HEK293T (cell line): Measurements from ENCODE around the gene DCBLD2.

Experiments used
- ARNT ChIP-seq: fragments of 450-650 bp; IDR thresholded peaks from 2 replicates; pipeline ENCODE4 v1.6.1; 2017; ENCODE audit warnings: mild to moderate bottlenecking
- FOXK2 ChIP-seq: fragments of 450-650 bp; IDR thresholded peaks from 2 replicates; pipeline ENCODE4 v1.6.1; 2016; ENCODE audit warnings: mild to moderate bottlenecking
- LEF1 ChIP-seq: fragments of 450-650 bp; IDR thresholded peaks from 2 replicates; pipeline ENCODE4 v1.6.1; 2017; ENCODE audit warnings: mild to moderate bottlenecking, borderline replicate concordance
- PKNOX1 ChIP-seq: fragments of 450-650 bp; IDR thresholded peaks from 2 replicates; pipeline ENCODE4 v1.6.1; 2016
- SP1 ChIP-seq: fragments of 450-650 bp; IDR thresholded peaks from 2 replicates; pipeline ENCODE4 v1.6.1; 2017
- ZNF384 ChIP-seq: fragments of 450-650 bp; IDR thresholded peaks from 2 replicates; pipeline ENCODE4 v1.6.1; 2016

DNA sequence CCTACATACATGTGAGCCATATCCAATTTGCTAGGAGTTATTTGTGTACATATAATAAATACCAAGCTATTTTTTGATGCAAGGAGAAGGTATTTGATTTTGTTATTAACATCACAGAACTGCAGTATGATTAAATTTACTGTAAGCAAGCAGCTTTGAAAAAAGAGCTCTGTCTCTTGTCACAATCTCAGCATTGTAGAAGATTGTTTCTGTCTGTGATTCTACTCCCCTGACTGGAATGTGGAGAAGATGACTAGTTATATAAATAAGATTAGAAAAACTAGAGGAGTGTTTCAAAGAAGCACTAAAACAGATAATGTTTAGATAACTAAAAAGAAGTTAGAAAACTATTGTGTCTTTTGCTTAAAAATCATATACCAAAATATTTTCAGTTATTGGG, 17.1 kb upstream of the DCBLD2 start:
- TF ChIP-seq LEF1: no peak
- TF ChIP-seq SP1: no peak
- no peak for TF ChIP-seq FOXK2
- no peak for TF ChIP-seq ZNF384
- TF ChIP-seq PKNOX1: no peak
- TF ChIP-seq ARNT: no peak
